Stimulated activated CD4-positive, alpha-beta T cell treated with anti-CD3 and anti-CD28 coated beads, Interleukin-12 subunit alpha, Interleukin-12 subunit beta, amount 100 ng/mL, for 4 hours (primary cell): ENCODE measurements around the gene HEXD.
"Not testable (repeated sequence)": the region's sequence is repeated elsewhere in the genome, so short reads cannot be mapped to it uniquely, and the experiment has no call there.

Experiments
- DNase-seq: peaks from one replicate; pipeline ENCODE4 v3.0.0-alpha.2; 2020

HEXD gene

DNA sequence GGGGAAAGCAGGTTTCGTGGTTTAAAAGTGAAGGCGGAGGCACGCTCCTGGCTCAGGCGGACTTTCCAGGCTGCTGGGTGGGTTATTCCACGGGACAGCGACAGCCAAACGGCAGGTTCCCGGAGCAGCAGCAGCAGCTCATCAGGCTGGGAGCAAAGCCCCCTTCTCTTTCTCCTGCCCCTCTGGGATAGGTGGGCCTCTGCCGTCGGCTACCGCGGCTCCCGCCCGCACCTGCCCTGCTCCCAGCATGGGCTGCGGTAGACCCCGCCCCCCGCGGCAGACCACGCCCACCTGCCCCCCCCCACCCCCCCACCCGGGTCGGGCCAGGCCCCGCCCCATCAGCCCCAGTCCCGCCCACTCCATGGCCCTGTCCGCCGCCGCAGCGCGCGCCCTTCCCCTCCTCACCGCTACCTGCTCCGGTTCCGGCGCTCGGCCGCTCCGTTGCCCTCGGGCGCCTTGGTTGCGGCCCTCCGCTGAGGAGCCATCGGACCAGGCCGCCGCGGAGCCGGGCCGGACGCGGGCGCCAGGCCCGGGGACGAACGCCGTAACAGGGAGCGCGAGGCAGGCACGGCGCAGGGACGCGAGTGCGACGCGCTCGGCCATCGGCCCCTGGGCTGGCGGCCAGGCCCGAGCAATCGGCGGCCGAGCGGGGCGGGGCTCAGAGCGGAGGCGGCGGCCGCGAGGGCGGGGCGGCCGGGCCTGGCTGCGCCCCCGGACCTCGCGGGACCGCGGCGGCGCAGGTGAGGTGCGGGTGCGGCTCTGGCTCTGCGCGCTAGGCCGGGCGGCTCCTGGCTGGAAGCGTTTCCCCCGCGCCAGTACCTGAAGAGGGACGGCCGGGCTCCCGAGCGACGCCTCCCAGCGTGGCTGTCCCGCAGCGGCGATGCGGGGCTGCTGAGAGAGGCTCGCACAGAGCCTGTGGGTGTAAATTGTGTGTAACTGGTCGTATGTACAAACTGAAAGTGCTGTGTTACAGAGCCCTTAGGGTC is at the start of gene HEXD, which contains the start of gene OGFOD3:
HEXD (plus strand) TSS at position 347 of the 986 bp plus-strand sequence. CDS start 1,453 bp downstream, outside the sequence.
OGFOD3 (minus strand) TSS at position 586 of the 986 bp plus-strand sequence; CDS start at position 485, 101 bp downstream.
- DNase-seq, result peak; percentile 79

- DNase-seq, result no peak
These were observed 48.9 kb upstream of the HEXD start for GRCh38 chr17:82369211-82369610.

DNA sequence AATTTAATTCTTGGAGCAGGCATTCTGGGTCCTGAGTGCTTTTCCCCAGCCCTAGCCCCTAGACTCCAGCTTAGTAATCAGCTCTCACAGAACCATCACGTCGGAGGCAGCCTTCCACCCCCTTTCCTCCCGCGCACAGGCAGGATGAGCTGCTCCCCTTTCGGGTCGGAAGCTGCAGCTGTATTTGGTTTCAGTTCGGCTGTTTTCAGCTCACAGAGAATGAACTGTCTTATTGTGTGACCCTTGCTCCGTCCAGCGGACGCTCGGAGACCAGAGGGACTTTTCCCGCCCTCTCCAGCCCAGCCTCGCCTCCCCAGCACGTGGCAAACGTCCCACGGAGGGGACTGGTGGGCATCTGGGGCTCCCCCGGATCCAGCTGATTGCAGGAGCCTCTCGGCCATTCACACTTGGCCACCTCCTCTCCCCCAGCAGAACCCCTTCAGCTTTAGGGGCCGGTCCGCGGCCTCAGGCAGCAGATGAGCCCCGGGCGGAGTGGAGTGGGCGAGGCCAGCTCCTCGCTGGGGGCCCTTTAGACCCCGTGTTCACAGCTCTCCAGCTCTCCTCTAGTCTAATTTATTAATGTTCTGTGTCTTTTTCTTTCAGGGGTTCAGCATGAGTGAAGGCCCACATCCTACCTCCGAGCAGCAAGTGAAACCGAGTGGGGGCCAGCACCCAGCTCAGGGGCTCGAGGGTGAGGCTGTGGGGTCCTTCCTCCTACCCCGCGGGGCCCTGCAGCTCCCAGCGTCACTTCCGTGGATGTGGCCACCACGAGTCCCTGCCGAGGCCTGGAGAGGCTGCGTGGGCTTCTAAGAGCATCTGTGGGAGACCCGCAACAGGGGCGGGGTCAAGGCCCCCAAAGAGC is 47.4 kb upstream of the HEXD start:
- peak; percentile 38 for DNase-seq

DNA sequence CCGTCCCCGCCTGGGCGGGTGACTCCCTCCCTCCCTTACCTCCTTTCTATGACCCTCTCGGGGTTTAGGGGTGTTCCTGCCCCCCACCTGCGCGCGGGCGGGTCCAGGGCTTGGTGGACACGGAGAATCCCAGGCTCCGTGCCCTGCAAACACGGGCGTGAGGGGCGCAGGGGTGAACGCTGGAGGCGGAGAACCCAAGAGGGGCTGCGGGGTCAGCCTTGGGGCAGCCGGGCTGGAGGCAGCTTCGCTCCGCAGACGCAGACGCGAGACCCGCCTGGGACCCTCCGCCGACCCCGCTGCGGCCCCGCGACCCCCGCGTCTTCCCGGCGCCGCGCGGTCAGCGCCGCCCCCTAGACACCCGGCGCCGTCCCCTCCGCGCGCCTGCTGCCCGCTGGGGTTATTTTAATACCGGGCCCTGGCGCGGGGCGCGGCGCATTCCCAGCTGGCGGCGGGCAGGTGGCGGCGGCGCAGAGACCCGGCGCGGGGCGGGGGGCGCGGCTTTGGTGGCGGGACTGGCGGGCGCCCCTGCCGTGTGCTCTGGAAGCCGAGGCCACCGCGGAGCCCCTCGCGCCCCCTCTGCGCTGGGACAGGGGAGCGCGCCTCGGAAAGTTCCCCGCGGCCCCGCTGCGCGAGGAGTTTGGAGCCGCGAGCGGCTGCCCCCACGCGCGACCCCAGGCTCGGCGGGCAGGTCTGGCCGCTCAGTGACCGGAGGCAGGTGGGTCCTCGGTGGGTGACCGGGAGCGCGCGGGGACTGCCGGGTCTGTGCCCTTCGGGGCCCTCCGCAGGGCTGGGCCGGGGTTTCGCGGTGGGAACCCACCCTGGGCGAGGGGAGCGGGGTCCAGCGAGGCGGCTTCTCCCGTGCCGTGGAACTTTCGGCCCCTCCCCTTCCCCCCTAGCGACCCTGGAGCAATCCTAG is 46.6 kb upstream of the HEXD start, which contains the start of gene UTS2R:
UTS2R (plus strand) TSS at position 433 of the 916 bp plus-strand sequence. CDS start 2,560 bp downstream, outside the sequence.
- DNase-seq, result no peak

DNA sequence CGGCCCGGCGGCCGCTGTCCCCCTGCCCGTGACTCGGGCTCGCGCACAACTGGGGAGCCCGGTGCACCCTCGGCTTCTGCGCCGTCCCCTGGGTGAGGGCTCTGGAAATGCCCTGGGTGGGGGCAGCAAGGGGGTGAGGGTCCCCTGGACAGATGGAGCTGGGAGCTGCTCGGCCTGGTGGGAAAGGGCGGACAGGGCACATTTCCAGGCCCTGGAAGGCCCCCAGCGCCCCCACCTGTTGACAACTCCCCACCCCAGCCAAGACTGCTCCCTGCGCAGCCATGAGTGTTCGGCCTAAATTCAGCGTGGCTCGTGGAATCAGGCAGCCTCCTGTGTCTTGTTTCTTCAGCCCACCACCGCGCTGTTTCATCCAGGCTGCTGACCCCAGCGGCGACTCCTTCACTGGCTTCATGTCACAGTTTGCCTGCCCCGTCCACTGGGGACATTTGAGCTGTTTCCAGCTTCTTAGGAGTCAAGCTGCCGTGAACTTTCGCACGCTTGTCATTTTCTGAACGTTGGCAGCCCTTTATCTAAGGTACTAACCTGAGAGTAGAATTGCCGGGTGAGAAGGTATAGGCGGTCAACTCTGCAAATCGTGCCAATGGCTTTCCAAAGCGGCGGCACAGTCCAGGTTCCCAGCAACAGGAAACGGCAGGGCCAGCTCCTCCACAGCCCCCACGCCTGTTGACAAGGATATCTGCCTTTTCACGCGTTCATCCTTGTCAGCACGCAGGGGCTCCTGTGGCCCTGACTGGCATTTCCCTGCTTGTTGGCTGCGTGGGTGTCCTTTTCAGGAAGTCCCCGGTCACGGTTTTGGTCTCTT is 45.7 kb upstream of the HEXD start:
- DNase-seq, result no peak

- not testable (repeated sequence) for DNase-seq
These were observed 45.1 kb upstream of the HEXD start for GRCh38 chr17:82373072-82373452.

GRCh38 chr17:82373731-82374625 is 44.2 kb upstream of the HEXD start:
- DNase-seq, result no peak

GRCh38 chr17:82374626-82375331 is 43.4 kb upstream of the HEXD start:
- no peak for DNase-seq

DNA sequence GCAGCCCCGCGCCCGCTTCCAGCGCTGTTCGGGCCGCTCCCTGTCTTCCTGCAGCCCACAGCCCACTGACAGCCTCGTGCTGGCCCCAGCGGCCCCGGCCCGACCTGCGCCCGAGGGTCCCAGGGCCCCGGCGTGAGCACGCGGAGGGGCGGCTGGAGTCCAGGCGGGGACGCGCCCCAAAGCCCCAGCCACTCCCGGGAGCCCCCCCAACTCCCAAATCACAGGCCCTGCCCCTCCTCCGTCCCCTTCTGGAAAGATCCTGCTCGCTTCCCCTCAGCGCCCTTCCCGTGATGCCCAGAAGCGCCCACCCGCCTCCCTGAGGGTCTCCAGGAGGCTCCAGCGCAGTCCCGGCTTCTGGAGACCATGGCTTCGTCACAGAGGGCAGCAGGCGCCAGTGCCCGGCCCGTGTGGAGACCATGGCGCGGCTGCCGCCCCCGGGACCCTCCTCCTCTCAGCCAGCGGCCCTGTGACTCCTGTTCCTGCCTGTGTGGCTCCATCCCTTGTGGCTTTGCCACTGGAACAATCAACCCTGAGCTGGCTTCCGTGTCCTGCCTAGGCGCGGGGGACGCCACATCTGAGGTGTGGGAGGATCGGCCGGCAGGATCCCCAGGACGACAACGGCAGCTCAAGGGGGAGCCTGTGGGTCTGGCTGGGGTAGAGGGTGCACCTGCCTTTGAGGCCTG is 42.6 kb upstream of the HEXD start:
- no peak for DNase-seq

- DNase-seq, result no peak
These were observed 42.0 kb upstream of the HEXD start for GRCh38 chr17:82376042-82376730.

- not testable (repeated sequence) for DNase-seq
These were observed 40.9 kb upstream of the HEXD start for GRCh38 chr17:82377294-82377693.

- DNase-seq, result no peak
These were observed 40.0 kb upstream of the HEXD start for GRCh38 chr17:82377924-82378740.

GRCh38 chr17:82378741-82379021 is 39.5 kb upstream of the HEXD start:
- DNase-seq, result no peak

- DNase-seq, result no peak
These were observed 37.1 kb upstream of the HEXD start for GRCh38 chr17:82380860-82381702.

DNA sequence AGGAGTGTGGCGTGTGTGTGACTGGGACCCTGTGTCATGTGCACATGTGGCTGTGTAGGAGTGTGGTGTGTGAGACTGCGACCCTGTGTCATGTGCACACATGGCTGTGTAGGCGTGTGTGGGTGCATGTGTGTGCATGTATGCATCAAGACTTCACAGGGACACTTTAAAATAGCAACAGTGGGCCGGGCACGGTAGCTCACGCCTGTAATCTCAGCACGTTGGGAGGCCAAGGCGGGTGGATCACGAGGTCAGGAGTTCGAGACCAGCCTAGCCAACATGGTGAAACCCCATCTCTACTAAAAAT is 36.5 kb upstream of the HEXD start:
- not testable (repeated sequence) for DNase-seq

GRCh38 chr17:82382220-82382932 is 35.8 kb upstream of the HEXD start:
- DNase-seq, result not testable (repeated sequence)
